ENCODE results near the gene SIMC1.
"Not testable (repeated sequence)": the region's sequence is repeated elsewhere in the genome, so short reads cannot be mapped to it uniquely, and the experiment has no call there.

- not testable (repeated sequence) for TF ChIP-seq POLR2A (IDR thresholded peaks at IDR 0.05; ENCODE audit: low read depth, low read length); POLR2AphosphoS5 (IDR thresholded peaks at IDR 0.05; ENCODE audit: insufficient read depth, low read depth, low read length); EZH2 (IDR thresholded peaks at IDR 0.05; ENCODE audit: borderline replicate concordance, low read depth, low read length, severe bottlenecking); MAX (IDR thresholded peaks at IDR 0.05; ENCODE audit: insufficient read depth, insufficient read length); FOS (IDR thresholded peaks at IDR 0.05; ENCODE audit: borderline replicate concordance, insufficient read depth, low read length); MYC (IDR thresholded peaks at IDR 0.05; ENCODE audit: low read depth, low read length); JUN (IDR thresholded peaks at IDR 0.05; ENCODE audit: borderline replicate concordance, insufficient read depth, insufficient read length, low read depth)
- TF ChIP-seq, protein P1, sequence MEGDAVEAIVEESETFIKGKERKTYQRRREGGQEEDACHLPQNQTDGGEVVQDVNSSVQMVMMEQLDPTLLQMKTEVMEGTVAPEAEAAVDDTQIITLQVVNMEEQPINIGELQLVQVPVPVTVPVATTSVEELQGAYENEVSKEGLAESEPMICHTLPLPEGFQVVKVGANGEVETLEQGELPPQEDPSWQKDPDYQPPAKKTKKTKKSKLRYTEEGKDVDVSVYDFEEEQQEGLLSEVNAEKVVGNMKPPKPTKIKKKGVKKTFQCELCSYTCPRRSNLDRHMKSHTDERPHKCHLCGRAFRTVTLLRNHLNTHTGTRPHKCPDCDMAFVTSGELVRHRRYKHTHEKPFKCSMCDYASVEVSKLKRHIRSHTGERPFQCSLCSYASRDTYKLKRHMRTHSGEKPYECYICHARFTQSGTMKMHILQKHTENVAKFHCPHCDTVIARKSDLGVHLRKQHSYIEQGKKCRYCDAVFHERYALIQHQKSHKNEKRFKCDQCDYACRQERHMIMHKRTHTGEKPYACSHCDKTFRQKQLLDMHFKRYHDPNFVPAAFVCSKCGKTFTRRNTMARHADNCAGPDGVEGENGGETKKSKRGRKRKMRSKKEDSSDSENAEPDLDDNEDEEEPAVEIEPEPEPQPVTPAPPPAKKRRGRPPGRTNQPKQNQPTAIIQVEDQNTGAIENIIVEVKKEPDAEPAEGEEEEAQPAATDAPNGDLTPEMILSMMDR (IDR thresholded peaks at IDR 0.05; ENCODE audit: extremely low read depth in 1 of 2, insufficient read depth in 1 of 2, low read depth in 1 of 2, low read length in 2 of 2): not testable (repeated sequence)
Observed at GRCh38 chr5:176198299-176198698, 39.9 kb upstream of the SIMC1 start.

Data from endothelial cell of umbilical vein (primary cell).